ENCODE measurements around the gene LRIG3. TPM values are rescaled to one million over a fixed set of nuclear protein-coding genes. Genes with fewer than 3 reads are reported as not detected.
"Not testable (repeated sequence)": the region's sequence is repeated elsewhere in the genome, so short reads cannot be mapped to it uniquely, and the experiment has no call there.

Gene LRIG3
- total RNA-seq, 1 donor from 2014 or later = 75.3 TPM

DNA sequence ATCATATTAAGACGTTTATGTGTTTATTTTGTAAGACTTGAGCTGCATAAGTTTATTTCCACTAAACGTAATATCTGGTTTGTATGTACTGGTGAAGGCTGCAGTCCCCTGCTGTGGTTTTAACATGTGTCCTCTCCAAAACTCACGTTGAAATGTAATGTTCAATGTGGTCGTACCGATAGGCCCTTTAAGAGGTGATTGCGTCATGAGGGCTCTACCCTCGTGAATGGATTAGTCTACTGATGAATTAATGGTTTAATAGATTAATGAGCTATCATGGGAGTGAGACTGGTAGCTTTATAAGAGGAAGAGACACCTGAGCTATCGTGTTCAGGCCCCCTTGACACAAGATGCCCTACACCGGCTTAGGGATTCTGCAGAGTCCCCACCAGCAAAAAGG lies 14.9 kb downstream of the LRIG3 start:
- Mint-ChIP-seq H3K4me1 (ENCODE audit: low read depth) (peaks cover 8% of the 10 kb centered on the region), H3K27me3 (no peaks in the 10 kb centered on the region), H3K27ac (no peak overlapping the region), H3K9me3 (ENCODE audit: low read depth) (peaks cover 8% of the 10 kb centered on the region), H3K36me3 (ENCODE audit: insufficient read depth) (peaks cover 49% of the 10 kb centered on the region), H3K4me3 (ENCODE audit: low read depth) (no peak overlapping the region)
- TF ChIP-seq, protein P1, sequence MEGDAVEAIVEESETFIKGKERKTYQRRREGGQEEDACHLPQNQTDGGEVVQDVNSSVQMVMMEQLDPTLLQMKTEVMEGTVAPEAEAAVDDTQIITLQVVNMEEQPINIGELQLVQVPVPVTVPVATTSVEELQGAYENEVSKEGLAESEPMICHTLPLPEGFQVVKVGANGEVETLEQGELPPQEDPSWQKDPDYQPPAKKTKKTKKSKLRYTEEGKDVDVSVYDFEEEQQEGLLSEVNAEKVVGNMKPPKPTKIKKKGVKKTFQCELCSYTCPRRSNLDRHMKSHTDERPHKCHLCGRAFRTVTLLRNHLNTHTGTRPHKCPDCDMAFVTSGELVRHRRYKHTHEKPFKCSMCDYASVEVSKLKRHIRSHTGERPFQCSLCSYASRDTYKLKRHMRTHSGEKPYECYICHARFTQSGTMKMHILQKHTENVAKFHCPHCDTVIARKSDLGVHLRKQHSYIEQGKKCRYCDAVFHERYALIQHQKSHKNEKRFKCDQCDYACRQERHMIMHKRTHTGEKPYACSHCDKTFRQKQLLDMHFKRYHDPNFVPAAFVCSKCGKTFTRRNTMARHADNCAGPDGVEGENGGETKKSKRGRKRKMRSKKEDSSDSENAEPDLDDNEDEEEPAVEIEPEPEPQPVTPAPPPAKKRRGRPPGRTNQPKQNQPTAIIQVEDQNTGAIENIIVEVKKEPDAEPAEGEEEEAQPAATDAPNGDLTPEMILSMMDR (IDR thresholded peaks at IDR 0.05; ENCODE audit: unreplicated experiment) = no peak
- DNase-seq (ENCODE audit: low spot score, unreplicated experiment) = no peak

DNA sequence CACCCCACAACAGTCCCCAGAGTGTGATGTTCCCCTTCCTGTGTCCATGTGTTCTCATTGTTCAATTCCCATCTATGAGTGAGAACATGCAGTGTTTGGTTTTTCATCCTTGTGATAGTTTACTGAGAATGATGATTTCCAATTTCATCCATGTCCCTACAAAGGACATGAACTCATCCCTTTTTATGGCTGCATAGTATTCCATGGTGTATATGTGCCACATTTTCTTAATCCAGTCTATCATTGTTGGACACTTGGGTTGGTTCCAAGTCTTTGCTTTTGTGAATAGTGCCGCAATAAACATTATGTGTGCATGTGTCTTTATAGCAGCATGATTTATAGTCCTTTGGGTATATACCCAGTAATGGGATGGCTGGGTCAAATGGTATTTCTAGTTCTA lies 17.6 kb downstream of the LRIG3 start:
- not testable (repeated sequence) for H3K27me3 Mint-ChIP-seq

DNA sequence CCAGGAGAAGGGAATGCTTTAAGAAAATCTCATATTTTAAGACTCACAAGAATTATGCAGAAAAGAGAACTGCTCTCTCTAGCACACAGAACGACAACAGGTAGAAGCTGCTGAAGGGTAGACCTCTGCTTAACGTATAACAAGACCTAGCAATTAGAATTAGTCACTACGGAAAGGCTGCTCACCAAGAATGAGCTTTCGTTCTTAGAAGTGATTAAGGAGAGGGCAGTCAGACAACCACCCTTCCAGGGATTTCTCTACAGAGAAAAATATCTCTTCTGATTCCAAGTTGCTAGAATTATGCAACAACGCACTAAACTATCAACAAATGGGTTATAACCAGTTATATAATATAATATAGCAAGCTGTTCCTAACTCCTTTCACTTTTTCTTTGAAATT lies 18.6 kb downstream of the LRIG3 start:
- Mint-ChIP-seq H3K9me3 (ENCODE audit: low read depth) (peaks cover 8% of the 10 kb centered on the region), H3K36me3 (ENCODE audit: insufficient read depth) (peaks cover 38% of the 10 kb centered on the region), H3K27me3 (no peaks in the 10 kb centered on the region), H3K4me1 (ENCODE audit: low read depth) (peaks cover 23% of the 10 kb centered on the region), H3K27ac (no peak overlapping the region), H3K4me3 (ENCODE audit: low read depth) (no peak overlapping the region)
- DNase-seq (ENCODE audit: low spot score, unreplicated experiment) = no peak
- TF ChIP-seq, protein P1 (IDR thresholded peaks at IDR 0.05; ENCODE audit: unreplicated experiment) = no peak

More for the DNA sequence above, 17.6 kb downstream of the LRIG3 start:
- H3K27ac Mint-ChIP-seq; DNase-seq (ENCODE audit: low spot score, unreplicated experiment); H3K4me3 Mint-ChIP-seq (ENCODE audit: low read depth); H3K9me3 Mint-ChIP-seq (ENCODE audit: low read depth): not testable (repeated sequence)
- peaks cover 46% of the 10 kb centered on the region for H3K36me3 Mint-ChIP-seq (ENCODE audit: insufficient read depth)
- peaks cover 18% of the 10 kb centered on the region for H3K4me1 Mint-ChIP-seq (ENCODE audit: low read depth)

DNA sequence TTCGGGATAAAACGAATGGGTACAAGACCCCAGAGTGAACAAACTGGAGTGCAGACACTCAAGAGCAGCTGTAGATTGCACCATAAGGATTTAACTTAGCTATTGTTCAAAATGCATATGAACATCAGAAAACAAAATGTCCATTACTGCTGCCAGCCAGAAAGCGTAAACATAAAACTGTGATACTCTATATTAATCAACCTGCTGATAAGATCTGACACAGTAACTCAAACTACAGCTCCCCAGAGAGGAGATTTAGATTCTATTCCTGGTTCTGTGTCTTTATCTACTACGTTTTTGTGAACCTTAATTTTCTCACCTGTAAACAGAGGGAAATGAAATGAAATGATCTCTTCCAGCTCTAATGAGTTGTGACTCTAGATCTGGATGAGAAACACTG lies 22.3 kb downstream of the LRIG3 start:
- DNase-seq (ENCODE audit: low spot score, unreplicated experiment) = no peak
- peaks cover 45% of the 10 kb centered on the region for H3K4me1 Mint-ChIP-seq (ENCODE audit: low read depth)
- no peaks in the 10 kb centered on the region for H3K27me3 Mint-ChIP-seq
- no peaks in the 10 kb centered on the region for H3K9me3 Mint-ChIP-seq (ENCODE audit: low read depth)
- TF ChIP-seq, protein P1 (IDR thresholded peaks at IDR 0.05; ENCODE audit: unreplicated experiment) = no peak
- H3K4me3 Mint-ChIP-seq (ENCODE audit: low read depth) = no peak overlapping the region
- H3K36me3 Mint-ChIP-seq (ENCODE audit: insufficient read depth) = peaks cover 29% of the 10 kb centered on the region
- peak overlapping the region; percentile 62 for H3K27ac Mint-ChIP-seq

DNA sequence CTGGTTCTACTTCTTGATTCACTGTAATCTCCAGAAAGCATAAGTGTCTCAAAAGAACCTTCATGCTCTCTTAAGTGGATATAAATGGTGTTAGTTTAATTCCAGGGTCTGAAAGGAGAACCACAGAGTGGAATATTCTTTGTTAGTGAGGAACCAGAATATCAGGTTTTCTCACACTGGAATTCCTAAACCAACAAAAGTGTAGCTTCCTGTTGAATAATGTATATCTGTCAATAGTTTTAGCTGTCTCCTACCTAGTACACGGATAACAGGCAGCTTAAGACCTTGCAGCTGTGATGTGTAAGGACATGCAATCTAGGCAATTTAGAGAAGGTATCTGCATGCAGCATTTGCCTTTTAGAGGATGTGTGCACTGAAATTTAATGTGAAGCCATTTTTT lies 24.0 kb downstream of the LRIG3 start:
- Mint-ChIP-seq H3K27me3 (no peaks in the 10 kb centered on the region), H3K9me3 (ENCODE audit: low read depth) (no peaks in the 10 kb centered on the region), H3K36me3 (ENCODE audit: insufficient read depth) (peaks cover 29% of the 10 kb centered on the region), H3K4me3 (ENCODE audit: low read depth) (no peak overlapping the region), H3K27ac (peak overlapping the region; percentile 74), H3K4me1 (ENCODE audit: low read depth) (peaks cover 54% of the 10 kb centered on the region)
- TF ChIP-seq, protein P1 (IDR thresholded peaks at IDR 0.05; ENCODE audit: unreplicated experiment) = no peak
- DNase-seq (ENCODE audit: low spot score, unreplicated experiment) = no peak

DNA sequence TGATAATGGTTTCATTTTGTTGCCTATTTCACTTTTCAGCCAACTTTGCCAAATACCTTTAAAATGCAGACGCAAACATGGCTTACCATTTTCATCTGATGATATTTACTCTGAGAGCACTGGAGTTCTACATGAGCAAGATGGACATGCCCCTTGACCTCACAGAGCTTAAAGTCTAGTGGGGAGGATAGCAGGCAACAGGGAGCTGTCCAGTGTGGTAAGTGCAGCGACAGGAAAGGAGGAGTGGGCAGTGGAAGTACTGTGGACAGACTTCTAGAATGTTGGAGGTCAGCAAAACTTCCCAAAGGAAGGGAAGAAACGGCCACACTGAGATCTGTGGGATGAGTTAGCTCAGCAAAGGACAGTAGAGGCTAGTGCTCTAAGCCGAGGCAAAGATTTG lies 25.3 kb downstream of the LRIG3 start:
- peaks cover 51% of the 10 kb centered on the region for H3K4me1 Mint-ChIP-seq (ENCODE audit: low read depth)
- TF ChIP-seq, protein P1 (IDR thresholded peaks at IDR 0.05; ENCODE audit: unreplicated experiment) = no peak
- no peak for DNase-seq (ENCODE audit: low spot score, unreplicated experiment)
- no peaks in the 10 kb centered on the region for H3K27me3 Mint-ChIP-seq
- H3K36me3 Mint-ChIP-seq (ENCODE audit: insufficient read depth) = peaks cover 26% of the 10 kb centered on the region
- H3K27ac Mint-ChIP-seq = peak overlapping the region; percentile 67
- no peaks in the 10 kb centered on the region for H3K9me3 Mint-ChIP-seq (ENCODE audit: low read depth)
- H3K4me3 Mint-ChIP-seq (ENCODE audit: low read depth) = no peak overlapping the region
